HG03064 (cell line): ENCODE data around the gene TNFRSF4.

ENCODE experiments used
- ATAC-seq: cut with Tn5 transposase; IDR thresholded peaks from one replicate; pipeline ENCODE4 v1.9.1; 2021; ENCODE audit warnings: low read depth; ENCODE audit not compliant: unreplicated experiment

The TNFRSF4 gene

GRCh38 chr1:1220197-1220596, 6.2 kb upstream of the TNFRSF4 start:
- ATAC-seq, result no peak

GRCh38 chr1:1219341-1219740, 5.4 kb upstream of the TNFRSF4 start:
- no peak for ATAC-seq

DNA sequence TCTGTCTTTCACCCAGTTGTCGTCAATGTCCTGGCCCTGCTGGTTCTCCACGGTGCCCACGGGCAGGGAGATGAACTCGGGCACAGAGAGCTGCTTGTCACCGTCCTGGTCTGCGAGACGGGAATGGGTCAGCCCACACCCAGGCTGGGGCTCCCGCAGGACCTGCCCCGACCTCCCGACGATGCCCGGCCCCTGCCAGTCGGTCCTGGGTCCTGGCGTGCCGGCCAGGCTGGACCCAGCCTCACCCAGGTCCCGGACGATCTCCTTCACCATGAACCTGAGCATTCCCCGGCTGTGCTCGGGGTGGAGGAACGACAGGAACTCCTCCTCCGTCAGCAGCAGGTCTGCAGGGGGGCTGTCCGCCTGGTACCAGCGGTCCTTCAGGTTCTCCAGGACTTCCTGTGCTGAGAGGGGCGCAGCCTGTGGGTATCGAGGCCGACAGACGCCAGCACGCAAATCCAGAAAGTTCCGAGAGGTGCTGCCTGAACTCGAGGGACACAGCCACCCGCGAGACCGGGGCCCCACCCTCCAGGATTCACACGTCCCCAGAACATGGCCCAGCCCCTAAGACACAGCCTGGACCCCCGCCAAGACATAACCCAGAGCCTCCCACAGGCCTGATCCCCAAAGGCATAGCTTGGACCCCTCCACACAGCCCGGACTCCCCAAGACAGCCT, 4.7 kb upstream of the TNFRSF4 start:
- ATAC-seq, result no peak

GRCh38 chr1:1217621-1218523, 3.9 kb upstream of the TNFRSF4 start:
- no peak for ATAC-seq

- no peak for ATAC-seq
Measured at GRCh38 chr1:1216770-1217620, 3.0 kb upstream of the TNFRSF4 start.

GRCh38 chr1:1215881-1216605, 2.1 kb upstream of the TNFRSF4 start:
- ATAC-seq, result no peak

DNA sequence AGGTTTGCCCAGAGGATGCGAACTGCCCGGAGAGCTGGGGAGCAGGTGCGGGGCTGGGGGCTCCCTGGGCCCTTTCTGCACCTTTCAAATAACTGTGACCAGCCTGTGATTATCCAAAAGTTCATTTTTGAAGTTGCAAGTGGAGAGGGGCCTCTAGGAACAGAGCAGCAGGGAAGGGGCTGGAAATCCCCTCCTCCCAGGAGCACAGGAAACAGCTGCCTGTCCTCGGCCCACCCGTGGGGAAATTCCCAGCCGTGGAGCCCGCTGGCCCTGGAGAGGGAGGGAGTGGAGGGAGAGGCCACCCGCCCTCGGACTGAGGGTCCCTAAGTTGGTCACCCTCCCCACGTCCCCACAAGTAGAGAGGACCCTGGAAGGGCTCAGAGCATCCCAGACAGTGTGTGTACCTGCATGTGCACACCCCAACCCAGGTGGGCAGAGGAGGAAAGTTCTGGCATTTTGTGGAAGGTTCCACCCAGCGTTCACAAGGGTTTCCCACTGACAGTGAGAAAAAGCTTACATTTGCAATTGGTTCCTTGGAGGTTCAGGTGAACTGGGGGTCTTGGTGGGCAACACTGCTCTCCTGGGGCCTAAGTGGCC, 1.2 kb upstream of the TNFRSF4 start:
- no peak for ATAC-seq

- ATAC-seq, result no peak
Measured at GRCh38 chr1:1212780-1213344, 1.1 kb downstream of the TNFRSF4 start.

- ATAC-seq, result no peak
Measured at GRCh38 chr1:1211541-1212441, 2.2 kb downstream of the TNFRSF4 start.

DNA sequence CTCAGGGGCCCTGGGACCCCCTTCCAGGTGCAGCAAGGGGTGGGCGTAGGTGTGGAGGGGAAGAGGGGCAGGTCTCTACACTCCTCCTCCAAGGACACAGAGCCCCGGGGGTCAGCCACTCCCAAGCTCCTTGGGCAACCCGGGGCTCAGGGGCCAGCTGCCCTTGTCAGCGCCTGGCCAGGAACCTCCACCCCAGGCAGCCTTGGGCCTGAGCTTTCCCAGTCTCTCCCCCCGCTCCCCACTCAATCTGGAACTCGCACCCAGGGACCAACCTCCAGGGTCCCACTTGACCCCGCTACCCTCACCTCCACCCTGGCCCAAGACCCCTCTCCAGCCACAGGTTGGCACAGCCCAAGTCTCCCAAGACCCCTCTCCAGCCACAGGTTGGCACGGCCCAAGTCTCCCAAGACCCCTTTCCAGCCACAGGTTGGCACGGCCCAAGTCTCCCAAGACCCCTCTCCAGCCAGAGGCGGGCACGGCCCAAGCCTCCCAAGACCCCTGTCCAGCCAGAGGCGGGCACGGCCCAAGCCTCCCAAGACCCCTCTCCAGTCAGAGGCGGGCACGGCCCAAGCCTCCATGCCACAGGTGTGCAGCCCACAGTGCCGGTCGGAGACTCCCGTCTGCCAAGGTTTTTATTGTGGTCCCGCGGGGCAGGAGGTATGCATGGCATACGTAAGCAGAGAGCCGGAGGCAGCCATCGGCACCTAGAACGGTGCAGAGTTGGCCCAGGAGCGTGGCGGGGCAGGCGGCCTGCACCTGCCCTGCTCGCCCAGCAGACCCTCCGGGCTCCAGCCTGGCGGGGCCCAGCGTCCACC, 3.0 kb downstream of the TNFRSF4 start:
- no peak for ATAC-seq

DNA sequence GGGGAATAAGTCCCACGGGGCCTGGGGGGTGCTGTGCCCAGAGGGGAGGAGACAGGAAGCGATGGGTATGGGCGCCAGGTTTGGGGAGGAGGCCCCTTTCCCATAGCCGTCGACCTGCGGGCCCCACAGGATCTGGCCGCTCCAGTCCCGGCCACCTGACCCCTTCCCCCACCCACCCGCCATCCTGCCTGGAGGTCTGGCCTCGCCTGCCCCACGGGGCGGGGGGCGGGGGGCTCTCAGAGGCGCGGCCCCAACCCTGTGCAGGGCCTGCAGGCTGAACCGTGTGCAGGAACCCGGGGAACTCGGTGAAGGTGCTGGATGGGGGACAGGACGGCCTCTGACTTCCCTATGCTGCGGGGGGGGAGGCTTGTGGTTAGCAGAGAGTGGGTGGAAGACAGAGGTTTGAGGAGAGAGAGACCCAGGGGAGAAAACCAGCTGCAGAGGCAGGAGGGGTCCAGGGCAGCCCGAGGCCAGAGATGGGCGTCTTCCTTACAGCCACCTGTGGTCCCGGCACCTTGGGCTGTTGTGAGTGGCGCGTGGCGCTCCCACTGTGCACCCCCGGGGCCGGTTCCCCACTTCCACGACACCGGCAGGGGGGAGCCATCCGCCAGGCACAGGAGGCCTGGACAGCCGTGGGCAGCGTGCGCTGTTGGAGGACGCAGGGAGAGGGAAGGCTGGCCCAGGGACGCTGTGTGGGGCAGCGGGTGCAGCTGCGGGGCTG, 5.1 kb downstream of the TNFRSF4 start:
- ATAC-seq, result no peak

DNA sequence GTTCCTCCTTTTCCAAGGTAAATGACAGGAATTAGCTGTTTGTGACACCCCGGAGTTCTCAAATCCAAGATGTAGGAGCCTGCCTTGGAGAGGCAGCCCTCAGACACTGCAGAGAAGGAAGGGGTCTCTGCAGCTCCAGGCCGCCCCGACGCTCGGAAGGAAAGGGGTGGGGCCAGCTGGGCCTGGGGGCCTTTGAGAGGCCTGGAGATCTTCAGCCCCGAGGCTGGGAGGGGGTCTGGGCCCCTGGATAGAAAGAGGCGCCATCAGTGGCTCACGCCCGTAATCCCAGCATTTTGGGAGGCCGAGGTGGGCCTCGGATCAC, 6.4 kb downstream of the TNFRSF4 start:
- ATAC-seq, result no peak

DNA sequence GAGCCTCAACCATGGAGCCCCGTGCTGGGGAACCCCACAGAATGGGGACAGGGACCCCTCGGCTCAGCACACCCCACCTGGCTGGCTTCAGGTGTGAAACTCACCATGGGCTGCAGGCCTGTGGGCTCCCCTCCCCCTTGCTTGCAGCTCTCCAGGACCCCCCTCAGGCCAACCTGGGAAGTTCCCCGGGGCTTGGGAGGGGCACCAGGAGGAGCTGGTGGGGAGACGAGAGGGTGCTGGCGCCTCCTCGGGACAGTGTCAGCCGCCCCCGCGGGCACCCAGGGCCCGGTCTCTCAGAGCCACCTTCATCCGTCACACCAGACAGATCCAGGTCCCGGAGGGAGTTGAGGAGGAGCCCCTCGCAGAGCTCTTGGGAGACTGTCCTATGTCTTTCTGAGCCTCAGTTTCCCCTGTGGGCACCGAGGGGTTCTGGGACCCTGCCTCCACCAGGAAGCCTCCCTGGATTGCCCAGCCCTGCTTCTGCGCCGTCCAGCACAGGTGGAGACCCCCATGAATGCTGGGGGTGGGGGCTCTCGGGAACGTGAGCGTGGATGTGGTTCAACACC, 6.9 kb downstream of the TNFRSF4 start:
- no peak for ATAC-seq

DNA sequence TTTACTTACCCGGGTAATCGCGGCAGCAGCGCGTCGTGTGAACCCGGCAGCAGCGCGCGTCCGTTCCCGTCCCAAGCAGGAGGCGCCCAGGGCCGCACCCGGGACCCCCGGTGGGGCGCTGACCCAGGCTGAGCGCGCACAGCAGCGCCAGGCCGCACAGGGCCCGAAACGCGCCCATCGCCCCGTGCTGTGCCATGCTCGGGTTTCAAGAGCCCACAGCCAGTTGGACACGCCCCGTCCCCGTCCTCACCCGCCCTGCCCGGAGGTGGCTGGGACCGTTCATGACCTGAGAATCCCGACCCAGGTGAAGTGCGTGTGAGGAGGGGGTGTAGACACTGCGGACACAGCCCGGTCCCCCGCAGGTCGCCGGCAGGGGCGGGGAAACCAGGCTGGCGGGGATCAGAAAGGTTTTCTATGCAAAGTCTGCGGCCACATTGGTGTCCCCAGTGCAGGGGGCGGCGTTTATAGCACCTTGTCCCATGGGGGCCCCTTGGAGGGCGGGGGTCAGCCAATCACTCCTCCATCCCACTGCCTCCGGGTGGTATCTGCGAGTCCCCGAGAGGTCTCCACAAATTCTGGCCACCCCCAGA, 7.5 kb downstream of the TNFRSF4 start, which contains the start of gene TNFRSF18:
Gene TNFRSF18, minus strand, starts transcription at position 217 of the 590 bp plus-strand sequence. Its CDS starts 21 bp downstream, at position 196.
- no peak for ATAC-seq

GRCh38 chr1:1205769-1206375, 8.1 kb downstream of the TNFRSF4 start:
- ATAC-seq, result no peak
